PC-3 (cell line): ENCODE results near the gene DYTN. TPM values are rescaled to one million over a fixed set of nuclear protein-coding genes. Genes with fewer than 3 reads are reported as not detected.

Experiments
- ATAC-seq: fragments of 200-7000 bp; cut with Tn5 transposase; 2 replicates; pipeline ENCODE4 v1.9.1; 2020; ENCODE audit warnings: mild to moderate bottlenecking, moderate library complexity
- BruUV-seq: library from RNA; stranded (reverse); fragments of 400-500 nt; replicated peaks from 2 replicates; lab custom pipeline; 2021; lab: Mats Ljungman, UMichigan
- CTCF ChIA-PET: fragments of 300-600 bp; sonication (Branson Sonifier 250); formaldehyde crosslinking; loops from one replicate; lab custom pipeline; 2022; ENCODE audit warnings: antibody characterized with exemption; lab: Charles Lee
- POLR2A ChIA-PET: fragments of 300-600 bp; sonication (Branson Sonifier 250); formaldehyde crosslinking; loops from one replicate; lab custom pipeline; 2022; ENCODE audit warnings: antibody characterized with exemption; ENCODE audit not compliant: unreplicated experiment; lab: Charles Lee
- DNase-seq: peaks from one replicate; pipeline ENCODE4 v3.0.0-alpha.2; 2015
- H2AFZ ChIP-seq: fragments of 300-600 bp; sonication (generic); 2 replicates; pipeline ENCODE4 v1.6.0; 2016; ENCODE audit warnings: antibody characterized with exemption, low read length
- H3F3A ChIP-seq: fragments of 300-600 bp; sonication (generic); one replicate; pipeline ENCODE4 v1.6.0; 2017; ENCODE audit warnings: antibody characterized with exemption, low read length, control low read depth, mild to moderate bottlenecking; ENCODE audit not compliant: unreplicated experiment
- H3K27ac ChIP-seq: fragments of 300-600 bp; sonication (generic); 2 replicates; pipeline ENCODE4 v1.5.1; 2016; ENCODE audit warnings: mild to moderate bottlenecking, low read length
- H3K27me3 ChIP-seq: fragments of 300-600 bp; sonication (generic); 2 replicates; pipeline ENCODE4 v1.6.1; 2016; ENCODE audit warnings: low read length, mixed read lengths
- H3K36me3 ChIP-seq: fragments of 300-600 bp; sonication (generic); 2 replicates; pipeline ENCODE4 v1.6.1; 2016; ENCODE audit warnings: low read depth, mixed run types, low read length, mixed read lengths
- H3K4me1 ChIP-seq: fragments of 300-600 bp; sonication (generic); 2 replicates; pipeline ENCODE4 v1.5.1; 2016; ENCODE audit warnings: low read length; ENCODE audit not compliant: insufficient read depth
- H3K4me2 ChIP-seq: fragments of 300-600 bp; sonication (generic); 2 replicates; pipeline ENCODE4 v1.6.0; 2016; ENCODE audit warnings: low read length
- H3K4me3 ChIP-seq: fragments of 300-600 bp; sonication (generic); 2 replicates; pipeline ENCODE4 v1.5.1; 2016; ENCODE audit warnings: mild to moderate bottlenecking, low read length, mixed read lengths
- H3K79me2 ChIP-seq: fragments of 300-600 bp; sonication (generic); 2 replicates; pipeline ENCODE4 v1.6.1; 2017; ENCODE audit warnings: low read length, mixed read lengths
- H3K9ac ChIP-seq: fragments of 300-600 bp; sonication (generic); 2 replicates; pipeline ENCODE4 v1.6.0; 2016; ENCODE audit warnings: mild to moderate bottlenecking, low read length
- H3K9me2 ChIP-seq: fragments of 300-600 bp; sonication (generic); replicated peaks from 2 replicates; pipeline ENCODE4 v1.6.1; 2016; ENCODE audit warnings: mixed run types, low read length, mixed read lengths
- H3K9me3 ChIP-seq: fragments of 300-600 bp; sonication (generic); 2 replicates; pipeline ENCODE4 v1.6.1; 2016; ENCODE audit warnings: low read length, mixed read lengths
- H4K20me1 ChIP-seq: fragments of 300-600 bp; sonication (generic); 2 replicates; pipeline ENCODE4 v1.6.1; 2016; ENCODE audit warnings: low read length, mixed read lengths
- CTCF ChIP-seq: fragments of 300-600 bp; sonication (generic); conservative IDR thresholded peaks from 2 replicates; pipeline ENCODE4 v1.5.1; 2017; ENCODE audit warnings: antibody characterized with exemption, low read depth, mild to moderate bottlenecking, low read length
- EZH2 ChIP-seq: fragments of 300-600 bp; sonication (generic); IDR thresholded peaks from one replicate; pipeline ENCODE4 v1.6.1; 2017; ENCODE audit warnings: antibody characterized with exemption, mild to moderate bottlenecking, low read length; ENCODE audit not compliant: unreplicated experiment
- EZH2phosphoT487 ChIP-seq: fragments of 300-600 bp; sonication (generic); IDR thresholded peaks from 2 replicates; pipeline ENCODE4 v1.6.1; 2018; ENCODE audit warnings: mild to moderate bottlenecking, antibody characterized with exemption, low read length, borderline replicate concordance
- intact Hi-C: fragments of 100-400 bp; cut with micrococcal nuclease; formaldehyde crosslinking; loops from 2 replicates; pipeline ENCODE4 v1.9.0; 2023
- total RNA-seq: library from RNA; depleted of rRNA; stranded (reverse); fragments of >200 nt; gene quantifications from 2 replicates; pipeline ENCODE4 v1.2.3, GENCODE V29; 2014

The DYTN gene
- total RNA-seq, 1 experiment from 2014 or later: not detected

GRCh38 chr2:206635015-206635414 is 83.2 kb downstream of the DYTN start:
- no peaks in the 10 kb centered on the region for H3F3A ChIP-seq
- H3K36me3 ChIP-seq: no peaks in the 10 kb centered on the region
- H2AFZ ChIP-seq: no peak overlapping the region
- no peaks in the 10 kb centered on the region for H4K20me1 ChIP-seq
- TF ChIP-seq EZH2 (no peak), CTCF (no peak), EZH2phosphoT487 (no peak)
- ATAC-seq (no peak), DNase-seq (no peak)
- ChIA-PET POLR2A (no interaction called here), CTCF (no interaction called here)
- no peaks in the 10 kb centered on the region for H3K4me1 ChIP-seq
- H3K4me3 ChIP-seq: no peak overlapping the region
- no TSS peak for BruUV-seq
- H3K27me3 ChIP-seq: peaks cover 5% of the 10 kb centered on the region; the same call in 1 of the 2 replicates
- intact Hi-C loops: no loop called here
- H3K79me2 ChIP-seq: no peaks in the 10 kb centered on the region
- no peak overlapping the region for H3K4me2 ChIP-seq
- no peak overlapping the region for H3K9ac ChIP-seq
- no peaks in the 10 kb centered on the region for H3K9me2 ChIP-seq
- no peak overlapping the region for H3K27ac ChIP-seq
- no peaks in the 10 kb centered on the region for H3K9me3 ChIP-seq

GRCh38 chr2:206631340-206631739 is 86.9 kb downstream of the DYTN start:
- Histone ChIP-seq H3K9ac (no peak overlapping the region), H3K9me2 (no peaks in the 10 kb centered on the region), H2AFZ (no peak overlapping the region), H4K20me1 (no peaks in the 10 kb centered on the region), H3K4me1 (no peaks in the 10 kb centered on the region), H3K9me3 (no peaks in the 10 kb centered on the region), H3K27ac (no peak overlapping the region), H3F3A (no peaks in the 10 kb centered on the region), H3K36me3 (no peaks in the 10 kb centered on the region), H3K27me3 (peaks cover 11% of the 10 kb centered on the region), H3K79me2 (no peaks in the 10 kb centered on the region), H3K4me2 (no peak overlapping the region), H3K4me3 (no peak overlapping the region)
- TF ChIP-seq EZH2 (no peak), CTCF (no peak), EZH2phosphoT487 (no peak)
- POLR2A ChIA-PET: no interaction called here
- CTCF ChIA-PET: no interaction called here
- DNase-seq: no peak
- no TSS peak for BruUV-seq
- intact Hi-C loops: no loop called here
- no peak for ATAC-seq

DNA sequence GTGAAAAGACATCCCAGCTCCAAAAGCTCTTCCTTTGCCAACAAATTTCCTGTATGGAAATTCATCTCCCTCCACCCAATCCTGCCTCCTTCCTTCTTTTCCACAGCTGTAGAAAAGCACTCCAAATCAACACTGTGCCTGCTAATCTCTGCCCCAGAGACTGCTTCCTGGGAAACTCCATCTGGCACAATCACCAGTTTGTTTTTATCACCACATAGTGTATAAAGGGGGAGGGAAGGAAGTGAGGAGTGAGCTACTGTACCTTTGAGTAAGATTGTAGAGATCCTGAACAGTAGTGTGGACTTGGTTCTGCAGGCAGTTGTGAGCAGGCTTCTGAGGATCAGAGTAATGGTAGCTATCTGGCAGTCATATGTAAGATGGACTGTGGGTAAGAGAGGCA is 90.6 kb downstream of the DYTN start:
- Histone ChIP-seq H3K36me3 (no peaks in the 10 kb centered on the region), H3K9me3 (no peaks in the 10 kb centered on the region), H3K9ac (no peak overlapping the region), H3F3A (no peaks in the 10 kb centered on the region), H3K27ac (no peak overlapping the region), H2AFZ (no peak overlapping the region), H3K79me2 (no peaks in the 10 kb centered on the region), H3K27me3 (peaks cover 5% of the 10 kb centered on the region; the same call in 1 of the 2 replicates), H3K9me2 (no peaks in the 10 kb centered on the region), H3K4me2 (no peak overlapping the region), H3K4me1 (no peaks in the 10 kb centered on the region), H3K4me3 (no peak overlapping the region), H4K20me1 (no peaks in the 10 kb centered on the region)
- ATAC-seq: no peak
- no TSS peak for BruUV-seq
- ChIA-PET CTCF (no interaction called here), POLR2A (no interaction called here)
- no peak for TF ChIP-seq EZH2
- no peak for TF ChIP-seq EZH2phosphoT487
- no peak for TF ChIP-seq CTCF
- intact Hi-C loops: no loop called here
- no peak for DNase-seq
